Heart left ventricle (tissue), 13 donors: ENCODE data around the gene KNG1.

Source experiments
- CTCF ChIP-seq, 12 donors: fragments of 200-600 bp; sonication (generic) in 4 of 12; IDR thresholded peaks; one replicate each; pipeline versions ENCODE4 v1.5.0 to v1.8.0; 2018 to 2022; ENCODE audit warnings: antibody characterized with exemption in 12 of 12, mild to moderate bottlenecking in 5 of 12
- POLR2A ChIP-seq, 2 donors: fragments of 450-650 bp; IDR thresholded peaks; one replicate each; pipeline ENCODE4 v1.6.1; 2017; ENCODE audit warnings: antibody characterized with exemption in 2 of 2, mild to moderate bottlenecking in 2 of 2, moderate library complexity in 2 of 2
- donor health status: ischemic (EF 13 %, LVEDD 7.1; RV severe dilation, severe dysfunction).
- donor health status: DM: no; HTN: yes; CAD: no.
- donor health status: DM: no; HTN: no; CAD: no.
- donor health status: ischemic (EF 25% LVEDD 6.9; RV normal size, moderate dysfunction).
- donor health status: ischemic (EF 25% LVEDD 5.7; RV mildly dilated, moderate dysfunction).
- donor health status: ischemic (EF 35%, LVEDD 5.7; RV mildly dilated, moderate dysfunction).
- donor health status: nonischemic (EF 11% LVEDD 7.7; RV severe dilation, severe dysfunction).
- donor health status: DM: yes; HTN: yes; CAD: no.
- donor health status: PGD.
- donor health status: ischemic (EF 29% LVEDD 5.4; RV normal size, mild dysfunction).
- donor health status: nonischemic (EF 23%, LVEDD 6.1; RV moderate dilation, normal function).

DNA sequence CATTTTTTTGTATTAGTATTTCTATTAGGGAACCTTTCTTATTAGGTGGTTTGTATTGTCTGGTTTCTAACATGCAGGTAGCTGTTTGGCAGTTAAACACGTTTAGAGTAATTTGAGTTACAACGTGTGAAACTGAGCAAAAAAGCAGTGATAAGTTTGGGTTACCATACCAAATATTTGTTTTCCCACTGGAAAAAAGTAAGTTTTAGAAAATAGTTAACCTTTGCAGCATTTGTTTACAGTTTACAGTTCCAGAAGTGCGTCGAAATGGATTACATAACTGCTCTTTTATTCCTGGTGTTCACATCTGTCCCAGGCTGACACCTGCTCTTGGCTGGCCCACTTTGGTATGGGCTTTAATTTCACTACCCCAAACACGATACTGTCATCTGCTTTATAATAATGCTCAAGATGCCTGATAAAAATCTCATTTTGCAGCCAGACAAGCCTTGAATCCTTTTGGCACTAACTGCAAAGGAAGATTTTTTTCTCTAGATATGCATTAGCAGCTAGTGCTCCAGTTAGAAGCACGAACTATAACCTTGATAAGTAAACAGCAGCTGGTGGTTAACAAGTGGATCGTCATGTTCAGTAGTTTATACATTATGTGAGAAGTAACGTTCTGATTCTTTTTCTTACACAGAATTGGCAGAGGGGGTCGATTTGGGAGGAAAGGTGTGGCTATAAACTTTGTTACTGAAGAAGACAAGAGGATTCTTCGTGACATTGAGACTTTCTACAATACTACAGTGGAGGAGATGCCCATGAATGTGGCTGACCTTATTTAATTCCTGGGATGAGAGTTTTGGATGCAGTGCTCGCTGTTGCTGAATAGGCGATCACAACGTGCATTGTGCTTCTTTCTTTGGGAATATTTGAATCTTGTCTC is 71.6 kb downstream of the KNG1 start:
- TF ChIP-seq CTCF (IDR thresholded peaks at IDR 0.05) (no peak), POLR2A (IDR thresholded peaks at IDR 0.05) (no peak)
